SK-N-SH treated with all-trans-retinoic acid at 6 μM for 48 hours (cell line): ENCODE data around the gene NEGR1.

Experiments
- ARNTL ChIP-seq: fragments of 450-650 bp; formaldehyde crosslinking; IDR thresholded peaks from 2 replicates; pipeline ENCODE4 v1.5.0; 2020; ENCODE audit warnings: low read depth, mild to moderate bottlenecking, moderate library complexity, borderline replicate concordance
- BACH2 ChIP-seq: fragments of 250-450 bp; sonication (Bioruptor Pico); IDR thresholded peaks from 2 replicates; pipeline ENCODE4 v1.9.0; 2021; ENCODE audit warnings: mild to moderate bottlenecking, borderline replicate concordance
- ESRRG ChIP-seq: fragments of 250-450 bp; sonication (Bioruptor Pico); IDR thresholded peaks from 2 replicates; pipeline ENCODE4 v1.6.1; 2021; ENCODE audit warnings: mild to moderate bottlenecking
- TOX ChIP-seq: fragments of 250-450 bp; sonication (Bioruptor Pico); IDR thresholded peaks from 2 replicates; pipeline ENCODE4 v1.8.0; 2021; ENCODE audit warnings: mild to moderate bottlenecking, moderate library complexity, borderline replicate concordance
- ZNF8 ChIP-seq: fragments of 450-650 bp; formaldehyde crosslinking; IDR thresholded peaks from 2 replicates; pipeline ENCODE4 v1.5.0; 2020; ENCODE audit warnings: mild to moderate bottlenecking, moderate library complexity
- TF ChIP-seq, protein P1 (sequence below): fragments of 250-450 bp; sonication (Bioruptor Pico); IDR thresholded peaks from 2 replicates; pipeline ENCODE4 v1.8.0; 2020; ENCODE audit warnings: mild to moderate bottlenecking, moderate library complexity, borderline replicate concordance
- TF ChIP-seq, protein P2 (sequence below): fragments of 250-450 bp; sonication (Bioruptor Pico); IDR thresholded peaks from 2 replicates; pipeline ENCODE4 v1.5.1; 2021; ENCODE audit warnings: mild to moderate bottlenecking, moderate library complexity

DNA sequence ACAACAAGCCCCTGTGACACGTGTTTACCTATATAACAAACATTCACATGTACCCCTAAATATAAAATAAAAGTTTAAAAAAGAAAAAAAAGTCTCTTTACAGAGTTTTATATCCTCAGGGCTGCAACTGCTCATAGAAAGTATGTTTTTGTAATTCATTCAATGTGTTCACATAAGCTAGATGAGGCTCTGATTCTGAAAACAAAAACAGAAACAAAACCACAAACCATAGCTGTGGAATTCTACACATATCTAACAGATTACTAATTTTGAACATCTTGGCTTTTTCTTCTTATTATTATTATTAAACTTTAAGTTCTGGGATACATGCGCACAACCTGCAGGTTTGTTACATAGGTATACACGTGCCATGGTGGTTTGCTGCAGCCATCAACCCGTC is 621.9 kb downstream of the NEGR1 start:
- TF ChIP-seq ARNTL (CRISPR knock-in tag), result no peak
- TF ChIP-seq ESRRG (CRISPR knock-in tag), result no peak
- TF ChIP-seq, protein P1, sequence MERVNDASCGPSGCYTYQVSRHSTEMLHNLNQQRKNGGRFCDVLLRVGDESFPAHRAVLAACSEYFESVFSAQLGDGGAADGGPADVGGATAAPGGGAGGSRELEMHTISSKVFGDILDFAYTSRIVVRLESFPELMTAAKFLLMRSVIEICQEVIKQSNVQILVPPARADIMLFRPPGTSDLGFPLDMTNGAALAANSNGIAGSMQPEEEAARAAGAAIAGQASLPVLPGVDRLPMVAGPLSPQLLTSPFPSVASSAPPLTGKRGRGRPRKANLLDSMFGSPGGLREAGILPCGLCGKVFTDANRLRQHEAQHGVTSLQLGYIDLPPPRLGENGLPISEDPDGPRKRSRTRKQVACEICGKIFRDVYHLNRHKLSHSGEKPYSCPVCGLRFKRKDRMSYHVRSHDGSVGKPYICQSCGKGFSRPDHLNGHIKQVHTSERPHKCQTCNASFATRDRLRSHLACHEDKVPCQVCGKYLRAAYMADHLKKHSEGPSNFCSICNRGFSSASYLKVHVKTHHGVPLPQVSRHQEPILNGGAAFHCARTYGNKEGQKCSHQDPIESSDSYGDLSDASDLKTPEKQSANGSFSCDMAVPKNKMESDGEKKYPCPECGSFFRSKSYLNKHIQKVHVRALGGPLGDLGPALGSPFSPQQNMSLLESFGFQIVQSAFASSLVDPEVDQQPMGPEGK (CRISPR knock-in tag), result no peak
- TF ChIP-seq, protein P2, sequence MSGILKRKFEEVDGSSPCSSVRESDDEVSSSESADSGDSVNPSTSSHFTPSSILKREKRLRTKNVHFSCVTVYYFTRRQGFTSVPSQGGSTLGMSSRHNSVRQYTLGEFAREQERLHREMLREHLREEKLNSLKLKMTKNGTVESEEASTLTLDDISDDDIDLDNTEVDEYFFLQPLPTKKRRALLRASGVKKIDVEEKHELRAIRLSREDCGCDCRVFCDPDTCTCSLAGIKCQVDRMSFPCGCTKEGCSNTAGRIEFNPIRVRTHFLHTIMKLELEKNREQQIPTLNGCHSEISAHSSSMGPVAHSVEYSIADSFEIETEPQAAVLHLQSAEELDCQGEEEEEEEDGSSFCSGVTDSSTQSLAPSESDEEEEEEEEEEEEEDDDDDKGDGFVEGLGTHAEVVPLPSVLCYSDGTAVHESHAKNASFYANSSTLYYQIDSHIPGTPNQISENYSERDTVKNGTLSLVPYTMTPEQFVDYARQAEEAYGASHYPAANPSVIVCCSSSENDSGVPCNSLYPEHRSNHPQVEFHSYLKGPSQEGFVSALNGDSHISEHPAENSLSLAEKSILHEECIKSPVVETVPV (CRISPR knock-in tag), result no peak
- no peak for TF ChIP-seq ZNF8 (CRISPR knock-in tag)
- TF ChIP-seq TOX (CRISPR knock-in tag), result no peak
- TF ChIP-seq BACH2 (CRISPR knock-in tag), result no peak
